Thyroid gland (tissue), 4 donors: ENCODE measurements around the gene FOXO1.

Source experiments
- CTCF ChIP-seq, 6 experiments: fragments of 200-600 bp in 3 of 6; fragments of 450-650 bp in 3 of 6; sonication (generic) in 3 of 6; IDR thresholded peaks; one replicate each; pipeline ENCODE4 v1.5.1; 2016 to 2019; ENCODE audit warnings: antibody characterized with exemption in 6 of 6, mild to moderate bottlenecking in 2 of 6, inconsistent platforms in 1 of 6, moderate library complexity in 1 of 6
- POLR2A ChIP-seq, 2 donors: fragments of 450-650 bp; IDR thresholded peaks; one replicate each; pipeline ENCODE4 v1.6.1; 2017; ENCODE audit warnings: antibody characterized with exemption in 2 of 2, mild to moderate bottlenecking in 2 of 2, moderate library complexity in 1 of 2

DNA sequence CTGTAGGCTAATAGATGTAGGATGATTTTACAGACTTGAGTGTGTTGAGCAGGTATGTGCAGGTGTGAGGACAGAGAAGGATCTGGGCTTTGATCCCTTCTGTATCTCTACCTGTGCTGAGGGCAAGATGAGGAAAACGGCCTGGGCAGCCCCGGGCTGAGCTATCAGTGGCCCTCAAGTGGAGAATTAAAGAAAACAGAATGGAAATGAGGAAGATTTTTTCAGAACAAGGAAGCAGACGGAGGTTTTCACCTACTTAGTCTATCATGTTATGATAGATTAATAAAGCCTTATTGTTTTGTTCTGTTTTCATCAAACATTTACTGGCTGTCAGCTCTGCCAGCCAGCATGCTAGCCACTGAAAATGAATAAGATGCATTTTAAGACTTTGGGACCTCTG, 22.3 kb upstream of the FOXO1 start:
- TF ChIP-seq CTCF (IDR thresholded peaks at IDR 0.05), result no peak
- TF ChIP-seq POLR2A (IDR thresholded peaks at IDR 0.05), result no peak
